Glomerular visceral epithelial cell (primary cell): Measurements from ENCODE around the gene RBKS.
"Not testable (repeated sequence)": the region's sequence is repeated elsewhere in the genome, so short reads cannot be mapped to it uniquely, and the experiment has no call there.

Source experiments
- DNase-seq: peaks from one replicate; pipeline ENCODE4 v3.0.0-alpha.2; 2016; ENCODE audit errors: extremely low spot score

Gene RBKS

GRCh38 chr2:27762951-27763906 lies 127.0 kb downstream of the RBKS start:
- peak; percentile 11 for DNase-seq

DNA sequence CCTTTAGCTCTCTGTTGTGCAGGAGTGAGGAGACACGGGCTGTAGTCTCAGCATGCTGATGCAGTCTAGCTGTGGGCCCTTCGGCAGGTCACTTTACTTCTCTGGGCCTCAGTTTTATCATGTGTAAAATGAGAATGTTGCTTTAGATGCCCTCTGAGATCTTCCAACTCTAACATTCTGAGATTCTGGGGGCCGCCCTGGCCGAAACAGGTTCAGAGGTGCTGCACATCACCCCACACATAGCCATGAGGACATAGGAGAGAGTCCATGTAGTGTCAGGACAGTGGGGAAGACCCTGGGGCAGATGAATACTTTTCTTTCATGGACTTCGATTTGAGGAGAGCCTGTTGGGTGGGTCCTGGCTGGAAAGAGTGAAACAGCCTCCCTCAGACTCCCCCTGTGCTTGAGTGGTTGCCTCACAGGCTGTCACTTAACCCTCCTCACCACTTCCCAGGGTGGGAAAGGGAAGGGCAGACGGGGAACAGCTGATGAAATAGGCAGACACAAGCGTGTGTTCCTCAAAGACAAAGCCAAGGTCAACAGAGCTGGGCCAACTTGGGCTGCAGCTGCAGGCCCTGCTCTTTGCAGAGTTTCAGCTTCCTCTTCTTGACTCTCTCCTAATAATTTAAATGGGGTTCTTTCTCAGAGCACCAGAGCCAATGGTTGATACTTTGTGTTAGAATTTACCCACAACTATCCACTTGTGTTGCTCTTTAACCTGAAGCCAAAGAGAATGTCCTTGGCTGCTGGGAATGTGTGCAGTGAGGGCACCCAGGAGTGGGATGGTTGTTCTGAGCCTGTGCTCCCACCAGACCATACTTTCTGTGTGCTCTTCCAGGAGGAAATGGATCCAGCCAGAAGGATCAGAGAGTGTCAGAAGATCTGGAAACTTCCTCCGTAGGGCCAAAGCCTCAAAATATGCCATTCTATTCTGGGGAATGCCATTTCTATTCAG lies 133.4 kb downstream of the RBKS start:
- no peak for DNase-seq

DNA sequence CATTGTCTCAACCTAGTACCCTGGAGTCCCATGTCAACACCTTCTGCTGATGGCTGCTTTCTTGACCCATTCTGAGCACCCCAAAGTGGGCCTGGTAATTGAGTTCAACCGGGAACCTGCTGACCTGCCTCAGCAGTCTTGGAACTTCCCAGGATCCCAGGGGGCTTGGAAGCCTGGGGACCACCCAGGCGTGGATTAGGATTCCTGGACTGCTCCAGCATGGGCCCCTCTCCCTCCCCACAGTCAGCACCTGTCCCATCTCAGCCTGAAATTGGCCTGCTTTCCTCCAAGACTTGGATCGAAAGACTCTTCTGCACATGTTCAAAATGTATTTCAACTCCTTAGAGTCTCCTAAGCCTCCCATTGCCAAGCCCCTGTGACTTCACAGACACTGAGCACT lies 134.1 kb downstream of the RBKS start:
- no peak for DNase-seq

GRCh38 chr2:27754831-27755230 lies 135.4 kb downstream of the RBKS start:
- DNase-seq = no peak

DNA sequence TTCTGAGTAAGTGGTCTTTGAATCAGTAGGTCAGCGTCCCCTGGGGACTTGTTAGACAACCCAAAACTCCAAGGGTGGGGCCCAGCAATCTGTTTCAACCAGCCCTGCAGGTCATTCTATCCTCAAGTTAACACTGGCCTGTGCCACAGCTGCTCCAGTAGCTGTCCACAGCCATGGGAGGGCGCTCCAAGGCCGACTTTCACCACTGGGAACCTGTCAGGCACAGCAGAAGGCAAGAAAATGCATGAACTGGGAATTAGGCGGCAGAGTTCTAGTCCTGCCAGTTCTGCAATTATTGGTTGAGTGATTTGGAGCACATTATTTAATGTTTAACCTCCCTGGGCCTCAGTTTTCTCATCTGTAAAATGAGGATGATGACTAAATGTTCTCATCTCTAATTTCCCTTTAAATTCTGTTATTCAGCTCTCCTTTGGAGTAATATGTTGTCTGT lies 136.0 kb downstream of the RBKS start:
- peak; percentile 67 for DNase-seq

DNA sequence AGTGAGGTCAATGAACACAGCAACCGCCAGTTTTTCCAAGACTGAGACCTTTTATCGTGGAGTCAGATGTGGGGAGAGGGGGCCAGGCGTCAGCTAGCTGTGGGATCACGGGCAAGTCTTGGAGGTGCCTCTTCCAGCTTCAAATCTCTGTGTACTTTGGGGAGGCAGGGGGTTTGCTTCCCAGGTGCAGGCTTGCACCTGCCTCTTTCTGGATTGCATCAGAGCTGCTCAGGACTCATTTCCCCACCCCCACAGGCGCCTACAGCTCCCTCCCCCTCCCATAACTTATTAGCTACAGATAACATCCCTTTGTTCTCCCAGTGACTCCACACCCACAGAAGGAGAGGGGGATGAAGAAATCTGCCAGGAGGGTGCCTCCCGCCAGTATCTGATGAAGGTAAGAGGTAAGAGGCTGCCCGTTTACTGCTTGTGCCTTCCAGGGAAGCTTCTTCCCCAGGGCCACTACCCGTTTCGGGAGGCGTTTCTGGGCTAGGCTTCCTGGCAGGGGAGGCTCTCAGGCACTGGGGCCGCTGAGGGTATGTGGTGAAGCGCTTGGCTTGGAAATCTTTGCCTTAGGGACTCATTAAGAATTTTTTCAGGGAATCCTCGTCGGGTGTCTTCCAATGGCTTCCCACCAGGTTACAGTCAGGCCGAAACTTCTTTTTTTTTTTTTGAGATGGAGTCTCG lies 137.5 kb downstream of the RBKS start:
- DNase-seq = peak; percentile 21

- DNase-seq = no peak
Observed at GRCh38 chr2:27751377-27751776, 138.8 kb downstream of the RBKS start.

DNA sequence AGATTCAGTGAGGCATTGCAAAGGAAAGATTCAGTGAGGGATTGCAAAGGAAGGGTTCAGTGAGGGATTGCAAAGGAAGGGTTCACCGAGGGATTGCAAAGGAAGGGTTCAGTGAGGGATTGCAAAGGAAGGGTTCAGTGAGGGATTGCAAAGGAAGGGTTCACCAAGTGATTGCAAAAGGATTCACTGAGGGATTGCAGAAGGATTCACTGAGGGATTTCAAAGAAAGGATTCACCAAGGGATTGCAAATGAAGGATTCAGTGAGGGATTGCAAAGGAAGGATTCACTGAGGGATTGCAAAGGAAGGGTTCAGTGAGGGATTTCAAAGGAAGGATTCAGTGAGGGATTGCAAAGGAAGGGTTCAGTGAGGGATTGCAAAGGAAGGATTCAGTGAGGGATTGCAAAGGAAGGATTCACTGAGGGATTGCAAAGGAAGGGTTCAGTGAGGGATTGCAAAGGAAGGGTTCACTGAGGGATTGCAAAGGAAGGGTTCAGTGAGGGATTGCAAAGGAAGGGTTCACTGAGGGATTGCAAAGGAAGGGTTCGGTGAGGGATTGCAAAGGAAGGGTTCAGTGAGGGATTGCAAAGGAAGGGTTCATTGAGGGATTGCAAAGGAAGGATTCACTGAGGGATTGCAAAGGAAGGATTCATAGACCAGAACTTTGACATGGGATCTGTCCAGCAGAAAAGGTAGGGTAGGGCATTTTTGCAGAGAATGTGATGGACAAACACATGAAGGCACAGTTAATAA lies 141.2 kb downstream of the RBKS start:
- not testable (repeated sequence) for DNase-seq

DNA sequence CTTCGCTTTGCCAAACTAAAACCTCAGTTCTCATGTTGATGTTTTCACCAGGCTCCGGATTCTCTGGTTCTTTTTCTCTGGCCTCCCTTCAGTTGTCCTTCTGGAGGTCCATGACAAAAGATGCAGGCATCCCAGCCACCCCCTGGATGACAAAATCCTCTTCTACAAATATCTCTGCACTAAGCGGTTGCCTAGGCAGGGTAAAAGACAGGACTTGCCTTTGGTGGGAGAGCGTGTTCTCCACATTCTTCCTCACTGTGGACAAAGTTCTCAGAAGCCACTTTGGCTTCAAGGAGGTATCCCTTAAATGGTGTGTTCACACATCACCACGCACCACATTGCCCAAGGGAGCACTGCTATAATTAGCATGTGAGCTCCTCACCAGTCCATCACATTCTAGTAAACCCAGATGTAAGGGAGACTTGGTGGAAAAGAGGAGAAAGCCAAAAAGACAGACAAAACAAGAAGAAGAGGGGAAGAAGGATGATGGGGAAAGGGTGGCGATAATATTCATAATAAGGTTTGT lies 142.3 kb downstream of the RBKS start:
- DNase-seq = no peak

DNA sequence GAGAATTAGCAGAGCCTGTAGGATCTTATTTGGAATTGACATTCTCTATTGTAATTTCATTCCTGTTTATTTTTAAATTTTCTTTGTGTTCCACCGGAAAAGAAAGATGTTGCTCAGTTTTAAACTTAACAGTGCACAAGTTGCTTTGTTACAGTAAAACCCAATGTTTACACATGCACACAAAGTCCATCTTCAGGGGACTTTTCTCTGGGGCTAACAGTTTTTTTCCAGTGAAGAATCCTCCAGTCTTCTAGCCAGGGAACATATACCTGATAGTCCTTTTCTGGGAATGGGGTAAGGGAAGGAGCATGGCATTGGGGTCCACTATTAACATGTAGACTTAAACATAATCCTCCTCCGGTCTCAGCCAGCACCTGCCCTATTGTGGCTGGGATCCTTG lies 143.9 kb downstream of the RBKS start:
- no peak for DNase-seq

DNA sequence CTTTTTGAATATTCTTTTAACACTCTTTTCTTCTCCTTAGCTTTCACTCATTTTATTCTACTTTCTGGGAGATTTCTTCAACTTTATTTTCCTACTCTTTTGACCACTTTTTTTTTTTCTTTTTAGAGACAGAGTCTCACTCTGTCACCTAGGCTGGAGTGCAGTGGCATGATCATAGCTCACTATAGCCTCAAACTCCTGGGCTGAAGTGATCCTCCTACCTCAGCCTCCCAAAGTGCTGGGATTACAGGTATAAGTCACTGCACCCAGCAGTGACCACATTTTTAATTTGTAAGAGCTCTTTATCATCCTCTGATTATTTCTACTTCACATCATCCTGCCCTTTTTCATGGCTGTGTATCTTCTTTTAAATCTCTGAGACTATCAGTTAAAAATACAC lies 144.7 kb downstream of the RBKS start:
- DNase-seq = not testable (repeated sequence)

- DNase-seq = no peak
Observed at GRCh38 chr2:27742571-27742970, 147.6 kb downstream of the RBKS start.

DNA sequence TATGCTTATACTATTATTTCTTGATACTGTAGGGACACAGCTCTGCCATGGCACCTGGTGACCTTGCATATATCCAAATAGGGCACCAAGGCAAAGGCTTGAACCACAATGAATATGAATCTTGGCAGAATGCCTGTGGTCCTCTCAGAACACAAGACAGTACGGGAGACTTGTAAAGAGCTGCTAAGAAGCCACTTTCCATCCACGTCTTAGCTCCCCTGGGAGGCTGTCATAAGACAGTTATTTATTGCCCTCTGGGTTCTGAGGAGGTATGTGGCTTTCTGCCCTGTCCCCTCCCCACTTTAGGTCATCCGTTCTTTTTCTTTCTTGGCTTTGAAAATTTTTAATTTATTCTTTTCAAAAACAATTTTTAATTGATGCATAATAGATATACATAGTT lies 148.5 kb downstream of the RBKS start:
- no peak for DNase-seq

- no peak for DNase-seq
Observed at GRCh38 chr2:27739058-27739373, 151.2 kb downstream of the RBKS start.

DNA sequence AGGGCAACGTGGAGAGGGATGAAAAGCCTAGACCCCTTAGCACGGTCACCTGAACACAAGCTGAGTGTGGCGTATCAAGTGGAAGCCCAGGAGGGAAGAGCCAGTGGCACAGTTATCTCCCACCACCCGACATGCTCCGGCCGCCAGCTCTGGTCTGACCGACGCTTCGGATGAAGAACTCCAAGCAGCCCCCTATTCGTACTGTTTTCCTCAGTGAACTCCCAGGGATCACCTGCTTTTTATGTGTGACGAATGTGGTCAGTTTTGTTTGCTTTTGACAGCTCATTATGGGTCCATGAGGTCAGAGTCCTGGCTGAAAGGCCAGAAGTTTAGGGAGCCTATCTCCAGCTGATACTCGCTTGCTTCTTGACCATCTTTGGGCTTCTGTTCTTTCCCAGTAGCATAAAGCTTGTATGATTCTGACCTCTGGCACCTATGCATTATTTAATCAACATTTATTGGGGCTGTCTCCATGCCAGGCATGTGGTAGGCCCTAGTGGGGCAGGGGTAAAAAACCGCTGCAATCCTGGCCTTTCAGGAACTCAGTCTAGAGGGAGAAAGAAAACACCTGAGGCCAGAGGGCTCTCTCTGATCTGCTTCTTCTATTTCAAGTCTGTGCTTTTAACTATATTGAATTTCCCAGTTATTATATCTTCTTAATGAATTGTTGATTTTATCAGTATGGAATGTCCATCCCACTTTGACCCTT lies 151.7 kb downstream of the RBKS start:
- DNase-seq = no peak

GRCh38 chr2:27737676-27738348 lies 152.4 kb downstream of the RBKS start:
- no peak for DNase-seq

GRCh38 chr2:27736890-27737204 lies 153.3 kb downstream of the RBKS start:
- no peak for DNase-seq

- DNase-seq = no peak
Observed at GRCh38 chr2:27736031-27736889, 153.9 kb downstream of the RBKS start.
